Right forelimb (tissue), 1 donor: ENCODE measurements around the gene VPS13D.

Experiments
- DNase-seq: peaks from one replicate; pipeline ENCODE4 v3.0.0-alpha.2; 2018

The VPS13D gene

GRCh38 chr1:12547586-12548225 is 317.9 kb downstream of the VPS13D start:
- DNase-seq: no peak

- no peak for DNase-seq
These were observed 318.6 kb downstream of the VPS13D start for GRCh38 chr1:12548279-12548972.

- peak; percentile 70 for DNase-seq
These were observed 319.2 kb downstream of the VPS13D start for GRCh38 chr1:12548973-12549459.

GRCh38 chr1:12549460-12550349 is 319.9 kb downstream of the VPS13D start:
- peak; percentile 66 for DNase-seq

GRCh38 chr1:12551584-12551983 is 321.8 kb downstream of the VPS13D start:
- no peak for DNase-seq

- no peak for DNase-seq
These were observed 322.5 kb downstream of the VPS13D start for GRCh38 chr1:12552111-12552888.

GRCh38 chr1:12552951-12553921 is 323.4 kb downstream of the VPS13D start:
- DNase-seq: no peak

DNA sequence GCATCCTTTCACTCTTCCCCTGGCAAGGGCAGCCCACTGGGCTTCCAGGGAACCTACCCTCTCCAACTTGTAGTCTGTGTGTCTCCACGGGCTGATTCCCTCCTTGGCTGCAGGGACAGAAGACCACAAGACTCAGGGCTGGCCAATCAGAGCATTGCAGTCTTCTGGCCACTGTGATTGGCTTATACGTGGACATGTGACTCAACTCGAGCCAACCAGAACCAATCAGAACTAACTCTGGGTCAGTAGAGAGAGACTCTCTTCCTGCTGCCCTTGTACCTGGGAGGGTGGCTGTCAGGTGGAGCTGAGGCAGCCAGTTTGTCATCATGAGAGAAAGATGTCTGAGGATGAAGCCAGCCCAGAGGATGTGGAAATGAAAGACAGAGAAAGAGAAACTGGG is 324.1 kb downstream of the VPS13D start:
- no peak for DNase-seq

DNA sequence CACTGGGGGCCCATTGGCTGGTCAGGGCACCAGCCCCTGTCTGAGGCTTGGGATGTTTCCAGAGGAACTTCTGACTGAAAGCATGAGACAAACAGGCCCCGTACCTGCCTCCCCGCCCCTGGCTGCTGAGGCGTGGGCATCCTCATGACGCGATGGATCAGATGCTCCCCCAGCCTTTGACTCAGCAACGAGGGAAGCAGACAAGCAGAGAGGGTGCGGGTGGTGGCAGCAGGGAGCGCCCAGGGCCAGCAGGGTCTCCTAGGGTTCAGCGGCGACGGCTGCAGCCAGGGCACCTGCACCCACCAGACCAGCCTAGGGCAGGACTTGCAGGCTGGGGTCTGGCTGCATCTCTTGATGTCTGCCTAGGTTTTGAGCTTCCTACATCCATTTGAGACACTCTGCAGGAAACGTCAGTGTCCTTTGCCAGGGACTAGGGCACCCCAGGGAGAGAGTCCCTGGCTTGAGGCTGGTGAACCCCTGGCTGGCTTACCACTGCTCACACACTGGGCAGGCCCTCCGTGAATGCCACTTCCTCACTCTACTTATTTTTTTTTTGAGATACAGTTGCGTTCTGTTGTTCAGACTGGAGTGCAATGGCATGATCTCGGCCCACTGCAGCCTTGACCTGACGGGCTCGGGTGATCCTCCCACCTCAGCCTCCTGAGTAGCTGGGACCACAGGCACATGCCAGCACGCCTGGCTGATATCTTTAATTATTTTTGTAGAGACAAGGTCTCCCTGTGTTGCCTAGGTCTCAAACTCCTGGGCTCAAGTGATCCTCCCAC is 324.9 kb downstream of the VPS13D start:
- no peak for DNase-seq

DNA sequence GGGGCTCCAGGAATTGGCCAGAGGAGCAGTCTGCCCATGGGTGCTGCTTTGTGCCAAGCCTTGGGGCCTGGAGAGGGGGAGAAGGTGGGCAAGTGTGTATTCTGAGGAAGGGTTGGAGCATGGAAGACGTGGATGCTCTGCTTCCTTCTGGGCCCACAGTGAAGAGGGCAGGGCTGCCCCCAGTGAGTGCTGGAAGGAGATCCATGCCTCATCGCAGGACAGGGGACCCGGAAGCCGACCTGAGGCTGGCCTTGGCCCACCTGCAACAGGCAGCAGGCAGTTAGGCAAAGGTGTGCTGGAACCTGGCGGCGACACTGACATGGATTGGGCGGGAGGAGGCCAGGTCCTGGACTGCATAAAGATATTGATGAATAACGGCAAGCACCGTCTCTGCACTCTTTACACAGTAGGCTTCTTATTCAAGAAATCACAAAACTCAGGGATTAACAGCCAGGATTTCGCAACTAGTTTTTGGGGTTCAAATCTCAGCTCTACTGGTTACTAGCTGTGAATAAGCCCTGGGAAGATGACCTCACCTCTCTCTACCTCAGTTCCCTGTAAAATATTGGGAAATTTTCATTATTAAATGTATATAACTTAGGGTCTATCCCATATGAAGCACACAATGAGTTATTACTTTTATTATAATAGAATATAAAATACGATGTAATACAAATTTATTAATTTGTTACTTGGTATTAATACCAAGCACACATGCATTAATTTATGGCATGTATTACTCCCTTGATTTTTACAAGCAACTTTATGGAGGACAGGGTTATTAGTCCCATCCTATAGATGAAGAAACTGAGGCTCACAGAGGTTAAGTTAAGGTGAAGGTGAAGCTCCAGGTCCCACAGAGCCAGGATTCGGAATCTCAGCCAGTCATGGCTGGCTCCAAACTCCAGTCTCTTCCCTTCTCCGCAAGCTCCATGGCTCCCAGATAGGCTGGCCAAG is 325.9 kb downstream of the VPS13D start:
- no peak for DNase-seq

DNA sequence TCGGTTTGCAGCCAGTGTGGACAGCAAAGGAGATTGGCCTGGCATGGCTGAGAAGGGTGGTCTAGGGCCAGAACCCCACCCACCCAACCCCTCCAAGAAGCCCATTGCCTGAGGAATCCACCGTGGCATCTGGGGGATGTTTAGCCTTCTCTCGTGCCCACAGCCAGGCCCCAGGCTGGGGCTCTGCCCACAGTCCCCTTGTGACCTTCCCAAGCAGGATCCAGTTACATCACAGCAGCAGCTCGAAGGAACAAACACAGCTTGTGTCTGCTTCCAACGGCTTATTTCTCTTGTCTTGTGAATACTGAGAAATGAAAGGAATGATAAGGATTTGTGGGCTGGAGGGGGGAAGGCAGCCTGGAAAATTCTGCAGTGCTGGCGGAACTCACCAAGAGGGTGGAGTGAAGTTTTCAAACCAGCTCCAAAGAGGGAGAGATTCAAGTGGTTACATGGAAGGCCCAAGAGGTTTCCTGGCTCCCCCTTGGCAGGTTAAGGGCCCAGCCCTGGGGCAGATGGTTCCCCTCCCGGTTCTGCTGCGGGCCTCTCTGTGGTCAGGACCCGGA is 326.6 kb downstream of the VPS13D start:
- DNase-seq: peak; percentile 77

- no peak for DNase-seq
These were observed 327.4 kb downstream of the VPS13D start for GRCh38 chr1:12556957-12557935.

DNA sequence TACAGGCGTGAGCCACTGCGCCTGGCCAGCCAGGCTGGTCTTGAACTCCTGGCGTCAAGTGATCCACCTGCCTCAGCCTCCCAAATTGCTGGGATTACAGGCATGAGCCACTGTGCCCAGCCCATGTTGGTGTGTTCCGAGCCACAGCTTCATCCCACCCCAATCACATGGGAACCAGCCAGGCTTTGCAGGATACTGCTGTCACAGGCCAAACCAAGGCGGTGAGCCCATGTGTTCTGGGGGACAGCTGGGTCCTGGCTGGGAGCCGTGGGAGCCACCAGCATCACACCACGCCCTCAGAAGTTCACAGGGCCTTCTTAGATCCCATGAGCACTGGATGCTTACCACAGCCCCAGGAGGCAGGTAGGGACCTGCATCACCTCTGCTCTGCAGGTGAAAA is 331.3 kb downstream of the VPS13D start:
- no peak for DNase-seq
